ENCODE results near the gene TMEM254. TPM values are rescaled to one million over a fixed set of nuclear protein-coding genes. Genes with fewer than 3 reads are reported as not detected.

TMEM254 gene
- polyA plus RNA-seq, 2 of the 4 experiments (the other 2 are of a cell fraction) = 20.4 to 38.9 TPM

- ChIA-PET POLR2A (no interaction called here), CTCF (interaction anchor here (0.6 to 1.2 kb wide), 3 partner anchors 13 to 589 kb away, joined by 3 to 5 read pairs (median 4); no protein-coding TSS in a partner anchor)
- TF ChIP-seq RFX5 (IDR thresholded peaks at IDR 0.05) (no peak), POLR2A (IDR thresholded peaks at IDR 0.05; ENCODE audit: low read length) (no peak), EHMT2 (IDR thresholded peaks at IDR 0.05; ENCODE audit: low read depth) (no peak), SMC3 (IDR thresholded peaks at IDR 0.05) (no peak), MYC (IDR thresholded peaks at IDR 0.05; ENCODE audit: borderline replicate concordance, low read length) (no peak), NR3C1 (IDR thresholded peaks at IDR 0.05) (no peak), RAD21 (conservative IDR thresholded peaks at IDR 0.05 in 1 of 2, IDR thresholded peaks at IDR 0.05 in 1 of 2) (no peak), MAFK (IDR thresholded peaks at IDR 0.05; ENCODE audit: partially characterized antibody) (no peak), HEYL (CRISPR knock-in tag; IDR thresholded peaks at IDR 0.05) (no peak), USF2 (IDR thresholded peaks at IDR 0.05) (no peak), EHF (CRISPR knock-in tag; IDR thresholded peaks at IDR 0.05) (no peak), FOSB (CRISPR knock-in tag; IDR thresholded peaks at IDR 0.05) (no peak), REST (IDR thresholded peaks at IDR 0.05) (no peak), ZNF302 (CRISPR knock-in tag; IDR thresholded peaks at IDR 0.05) (no peak), HOXB5 (CRISPR knock-in tag; IDR thresholded peaks at IDR 0.05) (no peak), BCL3 (IDR thresholded peaks at IDR 0.05) (no peak), JUNB (IDR thresholded peaks at IDR 0.05) (no peak), TP53 (CRISPR knock-in tag; IDR thresholded peaks at IDR 0.05) (no peak), RNF2 (IDR thresholded peaks at IDR 0.05; ENCODE audit: borderline replicate concordance, low read depth) (no peak)
Measured at GRCh38 chr10:80064120-80064886, 14.2 kb upstream of the TMEM254 start.

DNA sequence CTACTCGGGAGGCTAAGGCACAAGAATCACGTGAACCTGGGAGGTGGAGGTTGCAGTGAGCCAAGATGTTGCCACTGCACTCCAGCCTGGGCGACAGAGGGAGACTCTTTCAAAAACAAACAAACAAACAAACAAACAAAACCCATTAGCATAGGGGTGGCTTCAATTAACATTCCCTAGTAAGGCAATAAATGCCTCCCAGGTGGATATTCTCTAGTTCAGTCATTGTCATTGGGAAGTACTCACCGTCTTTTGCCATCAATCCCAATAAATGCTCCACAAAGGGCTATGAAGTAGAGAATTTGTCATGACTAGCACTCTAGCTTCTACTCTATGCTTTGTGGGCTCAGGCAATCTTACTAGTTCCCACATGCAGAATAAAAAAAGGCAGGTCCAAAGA is 11.7 kb upstream of the TMEM254 start:
- H3K4me3 ChIP-seq = no peak overlapping the region
- peaks cover 16% of the 10 kb centered on the region for H3K9me3 ChIP-seq
- CTCF ChIA-PET = interaction anchor here (0.7 to 1.8 kb wide), 5 partner anchors 8 to 733 kb away, joined by 3 to 8 read pairs (median 4); no protein-coding TSS in a partner anchor
- POLR2A ChIA-PET = interaction anchor here (0.6 kb wide), 1 partner anchor 12 kb away, joined by 3 read pairs; no protein-coding TSS in a partner anchor
- no peak overlapping the region for H3K4me2 ChIP-seq
- 39% methylated on average over 4 of the region's 4 CpGs for WGBS (ENCODE audit: missing lambda C conversion rate)
- ATAC-seq = no peak
- FAIRE-seq = no peak
- no peak for DNase-seq (ENCODE audit: low read depth in 1 of 2, low spot score in 1 of 2)
- no peak overlapping the region for H3K27ac ChIP-seq
- no peaks in the 10 kb centered on the region for H3K4me1 ChIP-seq
- TF ChIP-seq ZFP36 (IDR thresholded peaks at IDR 0.05; ENCODE audit: borderline replicate concordance, partially characterized antibody) (no peak), RNF2 (IDR thresholded peaks at IDR 0.05; ENCODE audit: borderline replicate concordance, low read depth) (no peak), REST (IDR thresholded peaks at IDR 0.05) (no peak), HDAC2 (IDR thresholded peaks at IDR 0.05) (no peak), NFE2L2 (conservative IDR thresholded peaks at IDR 0.05; ENCODE audit: low read length) (no peak), CBX8 (IDR thresholded peaks at IDR 0.05) (no peak)
- TF ChIP-seq, protein P1, sequence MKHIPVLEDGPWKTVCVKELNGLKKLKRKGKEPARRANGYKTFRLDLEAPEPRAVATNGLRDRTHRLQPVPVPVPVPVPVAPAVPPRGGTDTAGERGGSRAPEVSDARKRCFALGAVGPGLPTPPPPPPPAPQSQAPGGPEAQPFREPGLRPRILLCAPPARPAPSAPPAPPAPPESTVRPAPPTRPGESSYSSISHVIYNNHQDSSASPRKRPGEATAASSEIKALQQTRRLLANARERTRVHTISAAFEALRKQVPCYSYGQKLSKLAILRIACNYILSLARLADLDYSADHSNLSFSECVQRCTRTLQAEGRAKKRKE (CRISPR knock-in tag; IDR thresholded peaks at IDR 0.05; ENCODE audit: low read depth) = no peak
- TF ChIP-seq, protein P2, sequence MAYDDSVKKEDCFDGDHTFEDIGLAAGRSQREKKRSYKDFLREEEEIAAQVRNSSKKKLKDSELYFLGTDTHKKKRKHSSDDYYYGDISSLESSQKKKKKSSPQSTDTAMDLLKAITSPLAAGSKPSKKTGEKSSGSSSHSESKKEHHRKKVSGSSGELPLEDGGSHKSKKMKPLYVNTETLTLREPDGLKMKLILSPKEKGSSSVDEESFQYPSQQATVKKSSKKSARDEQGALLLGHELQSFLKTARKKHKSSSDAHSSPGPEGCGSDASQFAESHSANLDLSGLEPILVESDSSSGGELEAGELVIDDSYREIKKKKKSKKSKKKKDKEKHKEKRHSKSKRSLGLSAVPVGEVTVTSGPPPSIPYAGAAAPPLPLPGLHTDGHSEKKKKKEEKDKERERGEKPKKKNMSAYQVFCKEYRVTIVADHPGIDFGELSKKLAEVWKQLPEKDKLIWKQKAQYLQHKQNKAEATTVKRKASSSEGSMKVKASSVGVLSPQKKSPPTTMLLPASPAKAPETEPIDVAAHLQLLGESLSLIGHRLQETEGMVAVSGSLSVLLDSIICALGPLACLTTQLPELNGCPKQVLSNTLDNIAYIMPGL (CRISPR knock-in tag; IDR thresholded peaks at IDR 0.05; ENCODE audit: borderline replicate concordance) = no peak

More at GRCh38 chr10:80064120-80064886, 14.2 kb upstream of the TMEM254 start:
- no peaks in the 10 kb centered on the region for H3K4me1 ChIP-seq
- H3K4me2 ChIP-seq = no peak overlapping the region
- ATAC-seq = no peak
- H3K27ac ChIP-seq = no peak overlapping the region
- peaks cover 16% of the 10 kb centered on the region for H3K9me3 ChIP-seq
- no peak overlapping the region for H3K4me3 ChIP-seq
- no peak for DNase-seq (ENCODE audit: low read depth in 1 of 2, low spot score in 1 of 2)
- WGBS (ENCODE audit: missing lambda C conversion rate) = 78% methylated on average over 8 of the region's 8 CpGs
- no peak for FAIRE-seq
